T-helper 1 cell treated with Interleukin-12 subunit alpha and Interleukin-12 subunit beta and Interleukin-4 antibody, amounts not matched to agents 30 ng/mL and 1 ng/mL, for 36 hours (primary cell): ENCODE results near the gene LMNB1. TPM values are rescaled to one million over a fixed set of nuclear protein-coding genes. Genes with fewer than 3 reads are reported as not detected.

Experiments
- intact Hi-C: fragments of 100-400 bp; cut with micrococcal nuclease; formaldehyde crosslinking; loops from one replicate; pipeline ENCODE4 v1.15.1; 2024
- total RNA-seq: library from RNA; stranded (reverse); gene quantifications from 2 replicates; pipeline ENCODE4 v1.2.3, GENCODE V29; 2022

Gene LMNB1
- 207 and 210 TPM in 2 replicates for total RNA-seq

DNA sequence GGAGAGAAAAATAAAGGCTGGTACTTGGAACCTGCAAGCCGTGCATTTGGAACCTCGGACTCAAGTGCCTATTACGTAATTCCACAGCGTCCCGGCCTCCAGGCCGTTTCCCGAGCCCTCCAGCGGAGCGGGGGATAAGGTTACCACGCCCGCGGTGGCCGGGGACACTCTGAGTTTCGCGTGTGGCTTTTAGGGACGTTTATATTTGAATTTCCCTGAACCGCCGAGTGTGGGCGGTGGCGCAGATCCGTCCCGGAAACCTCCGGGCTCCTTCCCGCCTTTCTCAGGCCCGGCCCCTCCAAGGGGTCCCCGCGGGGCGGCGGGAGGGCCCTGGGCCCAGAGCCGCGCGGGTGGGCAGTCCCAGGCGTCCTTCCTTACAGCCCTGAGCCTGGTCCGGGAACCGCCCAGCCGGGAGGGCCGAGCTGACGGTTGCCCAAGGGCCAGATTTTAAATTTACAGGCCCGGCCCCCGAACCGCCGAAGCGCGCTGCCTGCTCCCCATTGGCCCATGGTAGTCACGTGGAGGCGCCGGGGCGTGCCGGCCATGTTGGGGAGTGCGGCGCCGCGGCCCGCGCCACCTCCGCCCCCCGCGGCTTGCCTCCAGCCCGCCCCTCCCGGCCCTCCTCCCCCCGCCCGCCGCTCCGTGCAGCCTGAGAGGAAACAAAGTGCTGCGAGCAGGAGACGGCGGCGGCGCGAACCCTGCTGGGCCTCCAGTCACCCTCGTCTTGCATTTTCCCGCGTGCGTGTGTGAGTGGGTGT lies at the start of gene LMNB1:
TSS of gene LMNB1 (plus strand) at position 638 of the 758 bp plus-strand sequence. CDS start 373 bp downstream, outside the sequence.
- intact Hi-C loops = loop anchor here (1.0 to 10.0 kb wide), 7 partner anchors 14 to 1307 kb away; partner anchors contain the start of genes PRRC1 and SLC12A2

DNA sequence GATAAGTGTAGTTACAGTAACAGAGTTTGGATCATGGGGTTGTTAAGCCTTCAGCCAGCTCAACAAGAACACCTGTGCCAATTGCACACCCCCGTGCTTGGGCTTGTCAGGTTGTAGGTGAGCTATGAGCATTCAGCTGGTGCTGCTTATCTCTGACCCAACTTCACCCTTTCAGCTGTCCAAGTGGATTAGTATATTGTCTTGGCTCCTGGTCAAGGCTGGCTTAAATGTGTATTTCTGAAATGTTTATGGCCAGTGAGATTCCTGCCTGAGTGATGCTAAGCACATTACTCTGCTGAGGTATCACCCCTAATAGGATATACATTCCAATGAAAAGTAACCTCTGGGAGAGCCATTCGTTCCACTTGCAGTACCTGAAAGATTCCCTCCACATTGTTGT lies 44.2 kb upstream of the LMNB1 start:
- intact Hi-C loops = loop anchor here (5.0 kb wide), 1 partner anchor 55 kb away; no protein-coding TSS in a partner anchor

GRCh38 chr5:126734573-126734972 lies 42.4 kb upstream of the LMNB1 start:
- intact Hi-C loops = loop anchor here (5.0 kb wide), 1 partner anchor 57 kb away; no protein-coding TSS in a partner anchor

- intact Hi-C loops = no loop called here
Observed at GRCh38 chr5:126736141-126736540, 40.8 kb upstream of the LMNB1 start.

DNA sequence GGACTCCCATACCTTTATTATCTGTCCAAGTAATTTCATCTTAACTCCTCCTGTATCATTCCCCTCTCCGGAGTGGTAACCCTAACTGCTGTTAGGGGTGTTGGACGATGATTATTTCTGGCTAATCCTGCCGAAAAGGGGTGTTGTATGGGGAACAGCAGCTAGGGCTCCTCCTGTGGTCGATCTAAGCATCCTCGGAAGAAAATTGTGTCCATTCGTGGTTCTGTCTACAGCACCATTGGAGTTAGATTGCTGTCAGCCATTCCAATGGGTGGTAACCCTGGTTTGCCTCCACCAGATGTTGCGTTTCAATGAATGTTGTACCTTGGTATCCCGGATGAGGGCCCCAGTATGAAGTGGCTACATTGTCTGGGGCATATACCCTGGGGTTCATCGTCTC lies 35.6 kb upstream of the LMNB1 start:
- intact Hi-C loops = no loop called here

DNA sequence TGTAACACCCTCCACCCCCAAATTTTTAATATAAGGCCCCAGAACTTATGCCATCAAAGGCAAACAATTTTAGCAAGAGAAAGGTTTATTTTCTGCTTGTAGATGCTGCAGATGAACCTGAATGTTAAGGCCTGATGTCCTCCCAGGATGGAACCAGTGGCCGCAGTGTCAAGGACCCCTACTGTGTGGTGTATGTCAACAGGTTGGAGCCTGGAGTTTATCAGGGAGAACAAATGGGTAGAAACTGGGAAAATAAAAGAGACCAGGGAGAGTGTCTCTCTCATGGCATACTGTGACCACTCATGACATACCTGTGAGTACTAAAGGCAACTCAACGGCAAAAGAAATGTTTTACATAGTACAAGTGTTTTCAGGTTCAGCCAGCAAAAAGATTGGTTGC lies 34.5 kb upstream of the LMNB1 start:
- intact Hi-C loops = no loop called here

DNA sequence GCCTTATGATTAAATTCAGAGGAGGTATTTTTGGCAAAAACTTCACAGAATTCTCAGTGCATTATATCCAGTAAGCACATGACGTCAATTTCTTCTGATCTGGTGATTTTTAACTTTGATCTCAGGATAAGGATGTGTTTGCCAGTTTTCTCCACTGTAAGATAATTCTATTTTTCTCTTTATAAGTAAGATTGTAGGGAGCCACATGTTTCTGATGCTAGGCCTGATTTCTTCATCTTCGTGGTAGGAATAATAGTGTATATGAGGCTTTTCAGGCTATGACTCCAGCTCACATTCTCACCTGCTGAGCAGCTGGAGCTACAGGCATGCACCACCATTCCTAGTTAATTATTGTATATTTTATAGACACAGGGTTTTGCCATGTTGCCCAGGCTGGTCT lies 32.1 kb upstream of the LMNB1 start:
- intact Hi-C loops = loop anchor here (5.0 kb wide), 2 partner anchors 143 to 298 kb away; partner anchors contain the start of gene PHAX

DNA sequence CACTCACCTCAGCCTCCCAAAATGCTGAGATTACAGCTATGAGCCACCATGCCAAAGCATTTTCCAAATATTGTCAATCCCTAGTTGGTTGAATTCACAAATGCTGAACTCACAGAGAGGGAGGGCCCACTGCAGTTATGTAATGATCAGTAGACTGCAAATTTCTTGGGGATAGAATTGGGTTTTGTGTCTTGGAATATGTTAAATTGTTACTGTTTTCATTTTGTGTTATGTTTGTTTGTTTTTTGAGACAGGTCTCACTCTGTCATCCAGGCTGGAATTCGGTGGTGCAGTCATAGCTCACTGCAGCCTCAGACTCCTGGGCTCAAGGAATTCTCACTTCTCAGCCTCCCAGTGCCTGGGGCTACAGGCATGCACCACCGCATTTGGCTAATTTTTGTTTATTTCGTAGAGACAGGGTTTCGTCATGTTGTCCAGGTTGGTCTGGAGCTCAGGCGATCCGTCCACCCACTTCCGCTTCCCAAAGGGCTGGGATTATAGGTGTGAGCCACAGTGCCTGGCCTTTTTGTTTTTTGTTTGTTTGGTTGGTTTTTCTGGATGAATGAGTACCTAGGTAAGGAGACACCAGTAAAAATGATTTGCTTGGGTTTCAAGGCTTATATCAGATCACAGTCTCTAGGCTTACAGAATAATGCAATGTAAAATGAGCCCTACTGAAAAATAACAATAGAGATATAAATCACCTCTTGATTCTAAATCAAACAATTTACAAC lies 31.5 kb upstream of the LMNB1 start:
- intact Hi-C loops = loop anchor here (5.0 kb wide), 2 partner anchors 143 to 298 kb away; partner anchors contain the start of gene PHAX

DNA sequence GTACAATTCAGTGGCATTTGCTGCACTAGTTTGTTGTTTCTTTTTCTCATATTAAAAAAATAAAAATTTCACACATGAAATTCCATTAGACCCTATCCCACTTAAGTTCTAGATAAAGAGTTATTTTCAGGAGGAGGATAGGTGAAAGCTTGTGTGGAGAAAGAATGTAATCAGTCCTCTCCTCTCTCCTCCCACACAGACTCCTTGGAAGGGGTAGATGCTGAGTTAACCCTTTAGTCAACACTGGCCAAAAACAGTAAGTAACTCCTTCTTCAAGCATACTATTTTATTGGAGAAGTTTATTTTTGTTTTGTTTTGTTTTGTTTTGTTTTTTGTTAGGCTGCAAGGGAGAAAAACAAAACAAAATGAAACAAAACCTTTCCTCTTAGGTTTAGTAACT lies 30.6 kb upstream of the LMNB1 start:
- intact Hi-C loops = loop anchor here (5.0 kb wide), 2 partner anchors 144 to 299 kb away; partner anchors contain the start of gene PHAX

DNA sequence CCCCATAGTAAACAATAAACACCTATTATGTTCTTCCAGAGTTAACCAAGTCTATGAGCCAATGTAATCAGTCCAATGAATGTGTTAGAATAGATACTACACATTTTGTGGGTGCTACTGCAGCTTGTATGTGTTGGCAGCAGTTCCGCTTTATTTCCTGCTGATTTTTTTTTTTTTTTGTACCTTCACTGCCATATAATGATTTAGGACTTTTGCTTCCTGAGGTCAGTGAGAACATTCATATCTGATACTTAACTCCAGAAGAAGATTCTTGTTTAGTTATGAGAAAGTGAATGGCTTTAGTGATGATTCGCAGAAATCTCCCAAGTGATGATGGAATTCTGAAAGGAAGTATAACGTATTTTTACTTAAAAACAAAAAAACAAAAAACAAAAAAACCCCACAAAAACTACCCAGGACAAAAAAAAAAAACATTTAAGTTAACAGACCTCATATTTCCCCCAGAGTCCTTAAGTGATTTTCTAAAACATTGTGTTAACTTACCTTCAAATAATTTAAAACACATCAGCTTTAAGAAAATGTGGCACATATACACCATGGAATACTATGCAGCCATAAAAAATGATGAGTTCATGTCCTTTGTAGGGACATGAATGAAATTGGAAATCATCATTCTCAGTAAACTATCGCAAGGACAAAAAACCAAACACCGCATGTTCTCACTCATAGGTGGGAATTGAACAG lies 24.7 kb upstream of the LMNB1 start:
- intact Hi-C loops = no loop called here

DNA sequence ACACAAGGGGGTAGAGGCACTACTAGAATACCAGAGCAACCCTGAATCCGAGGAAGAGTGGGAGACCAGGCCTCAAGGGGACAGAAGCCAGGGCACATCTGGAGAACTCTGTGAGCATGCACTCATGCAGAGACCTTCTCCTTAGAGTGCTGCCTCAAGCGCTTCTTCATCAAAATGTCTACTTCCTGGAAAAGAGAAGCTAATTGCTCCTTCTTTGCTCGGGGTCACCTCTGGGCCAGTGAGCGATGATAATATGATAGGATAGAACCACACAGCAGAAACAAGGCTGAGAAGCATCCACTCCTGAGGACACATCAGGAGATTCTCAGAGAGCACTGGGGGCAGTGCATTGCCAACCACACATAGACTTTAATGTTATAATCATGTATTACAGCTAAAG lies 23.7 kb upstream of the LMNB1 start:
- intact Hi-C loops = no loop called here

DNA sequence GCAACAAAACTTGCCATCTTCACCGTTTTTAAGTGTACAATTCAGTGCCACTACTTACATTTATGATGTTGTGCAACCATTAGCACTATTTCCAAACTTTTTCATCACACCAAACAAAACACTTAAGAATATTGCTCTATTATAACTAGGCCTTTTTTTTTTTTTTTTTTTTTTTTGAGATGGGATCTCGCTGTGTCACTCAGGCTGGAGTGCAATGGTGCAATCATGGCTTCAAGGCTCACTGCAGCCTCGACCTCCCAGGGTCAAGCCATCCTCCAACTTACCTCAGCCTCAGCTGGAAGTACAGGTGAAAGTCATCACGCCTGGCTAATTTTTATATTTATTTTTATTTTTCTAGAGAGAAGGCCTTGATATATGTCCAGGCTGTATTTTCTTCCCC lies 22.3 kb upstream of the LMNB1 start:
- intact Hi-C loops = no loop called here

GRCh38 chr5:126755593-126755992 lies 21.3 kb upstream of the LMNB1 start:
- intact Hi-C loops = no loop called here

DNA sequence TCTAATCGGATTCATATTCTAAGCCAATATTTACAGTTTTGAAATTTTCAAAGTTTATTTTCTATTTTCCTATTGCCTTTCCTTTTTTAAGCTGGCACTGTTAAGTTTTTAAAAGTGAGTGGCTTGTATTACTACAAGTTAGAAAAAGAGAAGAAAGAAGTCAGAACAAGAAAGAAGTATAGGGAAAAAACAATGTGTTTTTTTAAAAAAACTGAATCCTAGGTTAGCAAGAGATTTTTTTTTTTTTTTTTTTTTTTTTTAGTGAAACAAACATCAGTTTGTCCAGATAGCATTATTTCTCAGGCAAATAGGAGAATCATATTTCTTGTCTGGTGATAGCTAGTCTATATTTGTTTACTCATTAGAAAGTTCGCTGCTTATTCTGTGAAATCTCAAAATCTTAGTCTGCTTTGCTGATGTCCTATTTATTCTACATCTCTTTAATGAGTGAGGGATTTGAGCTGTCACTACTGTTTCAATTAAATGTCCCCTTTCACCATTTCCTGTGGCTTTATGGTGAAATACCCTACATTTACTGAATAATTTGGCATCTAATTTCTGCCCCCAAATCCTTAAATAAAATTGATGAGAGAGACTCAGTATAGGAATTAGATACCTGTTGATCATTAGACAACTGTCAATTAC lies 19.1 kb upstream of the LMNB1 start:
- intact Hi-C loops = loop anchor here (1.0 kb wide), 2 partner anchors 10 to 18 kb away; no protein-coding TSS in a partner anchor

- intact Hi-C loops = loop anchor here (5.0 kb wide), 1 partner anchor 269 kb away; the partner anchor contains the start of gene MARCHF3
Observed at GRCh38 chr5:126763371-126763770, 13.6 kb upstream of the LMNB1 start.

DNA sequence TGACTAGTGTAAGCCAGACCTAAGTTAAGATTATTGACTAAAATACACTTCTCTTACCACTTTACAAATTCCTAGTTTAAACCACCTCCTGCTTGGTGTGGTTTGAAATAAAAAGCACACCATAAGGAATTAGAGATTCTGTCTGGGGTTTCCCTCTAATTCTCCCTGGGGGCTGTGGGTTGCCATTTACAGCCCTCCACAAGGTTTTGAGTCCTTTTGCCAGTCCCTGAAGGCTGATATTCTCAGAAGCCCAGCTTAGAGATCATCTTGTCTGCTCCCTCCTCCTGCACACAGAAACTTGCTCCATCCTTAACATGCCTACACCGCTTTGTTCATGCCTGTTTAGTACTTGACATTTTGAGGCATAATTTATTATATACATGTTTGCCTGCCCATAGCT lies 7.2 kb upstream of the LMNB1 start:
- intact Hi-C loops = loop anchor here (10.0 kb wide), 1 partner anchor 1015 kb away; no protein-coding TSS in a partner anchor

DNA sequence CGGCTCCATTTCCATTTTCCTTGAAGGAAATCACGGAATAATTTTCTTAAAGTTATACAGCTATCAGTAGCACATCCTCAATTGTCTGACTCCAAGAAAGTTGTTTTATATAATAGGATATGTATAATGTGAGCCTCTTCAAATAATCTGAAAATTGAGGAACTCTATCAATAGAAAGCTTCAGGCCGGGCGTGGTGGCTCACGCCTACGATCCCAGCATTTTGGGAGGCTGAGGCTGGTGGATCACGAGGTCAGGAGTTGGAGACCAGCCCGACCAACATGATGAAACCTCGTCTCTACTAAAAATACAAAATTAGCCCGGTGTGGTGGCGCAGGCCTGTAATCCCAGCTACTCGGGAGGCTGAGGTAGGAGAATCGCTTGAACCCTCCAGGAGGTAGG lies 3.4 kb upstream of the LMNB1 start:
- intact Hi-C loops = loop anchor here (10.0 kb wide), 1 partner anchor 1011 kb away; no protein-coding TSS in a partner anchor

DNA sequence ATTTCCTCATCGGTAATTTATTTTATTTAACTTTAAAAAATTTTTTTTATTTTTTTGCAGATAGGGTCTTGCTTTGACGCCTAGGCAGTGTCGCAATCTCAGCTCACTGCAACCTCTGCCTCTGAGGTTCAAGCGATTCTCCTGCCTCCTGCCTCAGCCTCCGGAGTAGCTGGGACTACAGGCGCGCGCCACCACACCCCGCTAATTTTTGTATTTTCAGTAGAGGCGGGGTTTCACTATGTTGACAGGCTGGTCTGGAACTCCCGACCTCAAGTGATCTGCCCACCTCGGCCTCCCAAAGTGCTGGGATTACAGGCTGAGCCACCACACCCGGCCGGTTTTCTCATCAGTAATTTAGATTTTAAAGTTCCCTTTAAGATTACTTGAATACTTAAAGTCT lies 2.3 kb upstream of the LMNB1 start:
- intact Hi-C loops = loop anchor here (10.0 kb wide), 1 partner anchor 1010 kb away; no protein-coding TSS in a partner anchor

- intact Hi-C loops = loop anchor here (5.0 to 10.0 kb wide), 2 partner anchors 330 to 1007 kb away; no protein-coding TSS in a partner anchor
Observed at GRCh38 chr5:126777257-126777974, 480 bp downstream of the LMNB1 start.
